Sigmoid colon (tissue), 4 donors: ENCODE measurements around the gene EHHADH.

ENCODE experiments used
- EP300 ChIP-seq, 4 donors: sonication (generic); formaldehyde crosslinking; IDR thresholded peaks; one replicate each; pipeline ENCODE4 v1.6.1; 2017; ENCODE audit warnings: antibody characterized with exemption in 4 of 4
- POLR2A ChIP-seq, 2 donors: fragments of 450-650 bp; IDR thresholded peaks; one replicate each; pipeline ENCODE4 v1.6.1; 2016; ENCODE audit warnings: antibody characterized with exemption in 2 of 2, mild to moderate bottlenecking in 2 of 2, moderate library complexity in 2 of 2
- POLR2AphosphoS5 ChIP-seq, 4 donors: sonication (generic); formaldehyde crosslinking; IDR thresholded peaks; one replicate each; pipeline ENCODE4 v1.6.1; 2017; ENCODE audit warnings: antibody characterized with exemption in 4 of 4
- TF ChIP-seq, protein P1 (sequence below), 4 experiments: fragments of 450-650 bp in 3 of 4; fragments of 200-600 bp in 1 of 4; IDR thresholded peaks; one replicate each; pipeline ENCODE4 v1.5.1; 2016 to 2019; ENCODE audit warnings: antibody characterized with exemption in 4 of 4, mild to moderate bottlenecking in 3 of 4, moderate library complexity in 2 of 4

DNA sequence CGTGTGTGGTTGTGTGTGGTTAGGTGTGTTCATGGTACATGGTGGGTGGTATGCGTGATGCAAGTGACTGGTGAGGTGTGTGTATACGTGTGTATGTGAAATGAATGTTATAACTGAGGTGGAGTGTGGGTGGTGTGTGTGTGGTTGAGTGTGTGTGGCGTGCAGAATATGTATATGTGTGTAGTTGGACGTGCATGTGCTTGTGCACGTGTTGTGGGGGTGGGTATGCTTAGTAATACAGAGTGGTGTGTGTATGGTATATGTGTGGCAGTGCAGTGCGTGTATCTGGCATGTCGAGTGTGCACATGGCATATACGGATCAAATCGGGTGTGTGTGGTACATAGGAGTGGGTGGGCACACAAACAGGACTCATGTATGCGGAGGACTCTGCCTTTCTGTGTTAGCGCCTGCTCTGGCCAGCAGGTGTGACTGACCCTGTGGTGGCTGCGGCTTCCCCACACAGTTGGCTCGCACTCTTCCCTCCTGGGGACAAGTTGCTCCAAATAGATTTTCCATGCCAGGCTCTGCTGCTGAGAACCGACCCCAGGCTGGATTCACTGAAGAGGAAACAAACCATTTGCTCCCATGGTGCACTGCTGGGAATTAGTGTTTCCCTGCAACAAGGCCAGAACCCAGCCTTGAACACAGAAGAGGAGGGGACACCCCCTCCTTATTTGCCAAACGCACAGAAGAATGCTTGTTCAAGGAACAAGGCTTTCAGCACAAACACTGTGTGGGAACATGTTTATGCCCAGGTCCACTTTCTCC, 99.8 kb downstream of the EHHADH start:
- no peak for TF ChIP-seq POLR2A (IDR thresholded peaks at IDR 0.05)
- no peak for TF ChIP-seq POLR2AphosphoS5 (IDR thresholded peaks at IDR 0.05)
- TF ChIP-seq, protein P1, sequence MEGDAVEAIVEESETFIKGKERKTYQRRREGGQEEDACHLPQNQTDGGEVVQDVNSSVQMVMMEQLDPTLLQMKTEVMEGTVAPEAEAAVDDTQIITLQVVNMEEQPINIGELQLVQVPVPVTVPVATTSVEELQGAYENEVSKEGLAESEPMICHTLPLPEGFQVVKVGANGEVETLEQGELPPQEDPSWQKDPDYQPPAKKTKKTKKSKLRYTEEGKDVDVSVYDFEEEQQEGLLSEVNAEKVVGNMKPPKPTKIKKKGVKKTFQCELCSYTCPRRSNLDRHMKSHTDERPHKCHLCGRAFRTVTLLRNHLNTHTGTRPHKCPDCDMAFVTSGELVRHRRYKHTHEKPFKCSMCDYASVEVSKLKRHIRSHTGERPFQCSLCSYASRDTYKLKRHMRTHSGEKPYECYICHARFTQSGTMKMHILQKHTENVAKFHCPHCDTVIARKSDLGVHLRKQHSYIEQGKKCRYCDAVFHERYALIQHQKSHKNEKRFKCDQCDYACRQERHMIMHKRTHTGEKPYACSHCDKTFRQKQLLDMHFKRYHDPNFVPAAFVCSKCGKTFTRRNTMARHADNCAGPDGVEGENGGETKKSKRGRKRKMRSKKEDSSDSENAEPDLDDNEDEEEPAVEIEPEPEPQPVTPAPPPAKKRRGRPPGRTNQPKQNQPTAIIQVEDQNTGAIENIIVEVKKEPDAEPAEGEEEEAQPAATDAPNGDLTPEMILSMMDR (IDR thresholded peaks at IDR 0.05) = no peak
- no peak for TF ChIP-seq EP300 (IDR thresholded peaks at IDR 0.05)
